Fibroblast of the aortic adventitia (primary cell): ENCODE results near the gene ZNF229. TPM values are rescaled to one million over a fixed set of nuclear protein-coding genes. Genes with fewer than 3 reads are reported as not detected.
"Not testable (repeated sequence)": the region's sequence is repeated elsewhere in the genome, so short reads cannot be mapped to it uniquely, and the experiment has no call there.

Source experiments
- DNase-seq: peaks from one replicate; pipeline ENCODE4 v3.0.0-alpha.2; 2010; ENCODE audit warnings: low read depth
- H3K4me3 ChIP-seq: 2 replicates; pipeline ENCODE4 v1.5.1; 2011; ENCODE audit warnings: low read depth, mild to moderate bottlenecking, control low read depth, low read length, moderate library complexity
- total RNA-seq: library from RNA; depleted of rRNA; stranded (reverse); fragments of >200 nt; gene quantifications from 2 replicates; pipeline ENCODE4 v1.2.3, GENCODE V29; 2012; ENCODE audit warnings: low replicate concordance
- TF ChIP-seq, protein P1 (sequence below): IDR thresholded peaks from 2 replicates; pipeline ENCODE4 v1.5.1; 2011; ENCODE audit warnings: mild to moderate bottlenecking, low read length, control low read depth, inconsistent platforms; ENCODE audit not compliant: insufficient read depth

The ZNF229 gene
- 13.6 and 23.4 TPM in 2 replicates for total RNA-seq

DNA sequence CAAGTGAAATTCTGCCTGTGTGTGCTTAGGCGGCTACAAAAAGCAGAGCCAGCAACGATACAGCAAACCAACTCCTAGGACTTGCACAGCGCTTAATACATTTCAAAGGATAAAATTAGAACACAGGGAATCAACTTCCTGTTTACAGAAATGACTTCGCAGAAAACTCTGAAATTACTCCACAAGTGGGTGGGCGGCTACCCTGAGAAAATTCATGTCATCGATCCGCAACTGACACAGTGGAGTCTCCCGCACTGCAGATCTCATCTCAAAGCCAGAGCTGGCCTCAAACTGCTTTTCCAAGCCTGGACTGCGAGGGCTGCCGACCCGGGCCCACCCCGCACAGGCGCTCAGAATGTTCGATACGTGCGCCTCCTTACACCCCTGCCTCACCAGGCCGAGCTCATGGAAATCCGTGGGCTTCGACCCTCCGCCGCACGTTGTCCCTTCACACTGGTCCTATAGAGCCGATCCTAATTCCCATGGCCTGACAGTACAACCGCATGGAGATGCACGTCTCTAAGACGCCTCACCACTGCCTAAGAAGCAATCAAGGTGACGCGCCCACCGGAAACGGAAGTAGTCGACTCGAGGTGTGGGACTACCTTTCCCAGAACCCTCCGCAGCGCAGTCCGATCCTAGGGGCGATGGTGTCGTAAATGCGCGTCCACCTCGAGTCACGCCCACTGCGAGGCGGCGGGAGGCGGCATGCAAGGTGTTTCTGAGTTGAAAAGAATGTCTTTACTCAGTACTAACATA, at the start of gene ZNF229:
TSS of gene ZNF229 (minus strand) at position 557 of the 759 bp plus-strand sequence. CDS start 5,625 bp downstream, outside the sequence.
- peak; percentile 93 for DNase-seq
- TF ChIP-seq, protein P1, sequence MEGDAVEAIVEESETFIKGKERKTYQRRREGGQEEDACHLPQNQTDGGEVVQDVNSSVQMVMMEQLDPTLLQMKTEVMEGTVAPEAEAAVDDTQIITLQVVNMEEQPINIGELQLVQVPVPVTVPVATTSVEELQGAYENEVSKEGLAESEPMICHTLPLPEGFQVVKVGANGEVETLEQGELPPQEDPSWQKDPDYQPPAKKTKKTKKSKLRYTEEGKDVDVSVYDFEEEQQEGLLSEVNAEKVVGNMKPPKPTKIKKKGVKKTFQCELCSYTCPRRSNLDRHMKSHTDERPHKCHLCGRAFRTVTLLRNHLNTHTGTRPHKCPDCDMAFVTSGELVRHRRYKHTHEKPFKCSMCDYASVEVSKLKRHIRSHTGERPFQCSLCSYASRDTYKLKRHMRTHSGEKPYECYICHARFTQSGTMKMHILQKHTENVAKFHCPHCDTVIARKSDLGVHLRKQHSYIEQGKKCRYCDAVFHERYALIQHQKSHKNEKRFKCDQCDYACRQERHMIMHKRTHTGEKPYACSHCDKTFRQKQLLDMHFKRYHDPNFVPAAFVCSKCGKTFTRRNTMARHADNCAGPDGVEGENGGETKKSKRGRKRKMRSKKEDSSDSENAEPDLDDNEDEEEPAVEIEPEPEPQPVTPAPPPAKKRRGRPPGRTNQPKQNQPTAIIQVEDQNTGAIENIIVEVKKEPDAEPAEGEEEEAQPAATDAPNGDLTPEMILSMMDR = no peak

DNA sequence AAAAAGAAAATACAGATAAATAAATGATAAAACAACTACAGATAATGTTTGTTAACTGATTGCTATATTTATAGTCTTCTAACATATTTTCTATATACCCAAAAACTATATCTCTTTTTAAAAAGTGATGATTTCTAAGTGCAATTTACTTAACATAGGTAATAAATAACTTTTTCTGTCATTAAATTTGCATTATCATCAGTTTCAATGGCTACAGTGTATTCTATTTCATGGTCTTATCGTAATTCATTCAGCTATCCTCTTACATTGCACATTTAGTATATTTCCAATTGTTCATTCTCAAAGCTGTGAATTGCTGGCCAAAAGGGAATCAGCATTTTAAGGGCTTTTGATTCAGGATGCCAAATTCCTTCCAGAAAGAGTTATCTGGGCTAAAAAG, 48.4 kb upstream of the ZNF229 start:
- H3K4me3 ChIP-seq = no peak overlapping the region
- TF ChIP-seq, protein P1 = no peak
- no peak for DNase-seq

More for the DNA sequence above, at the start of gene ZNF229:
- peak within 1 kb of the TSS; percentile 92 for H3K4me3 ChIP-seq

DNA sequence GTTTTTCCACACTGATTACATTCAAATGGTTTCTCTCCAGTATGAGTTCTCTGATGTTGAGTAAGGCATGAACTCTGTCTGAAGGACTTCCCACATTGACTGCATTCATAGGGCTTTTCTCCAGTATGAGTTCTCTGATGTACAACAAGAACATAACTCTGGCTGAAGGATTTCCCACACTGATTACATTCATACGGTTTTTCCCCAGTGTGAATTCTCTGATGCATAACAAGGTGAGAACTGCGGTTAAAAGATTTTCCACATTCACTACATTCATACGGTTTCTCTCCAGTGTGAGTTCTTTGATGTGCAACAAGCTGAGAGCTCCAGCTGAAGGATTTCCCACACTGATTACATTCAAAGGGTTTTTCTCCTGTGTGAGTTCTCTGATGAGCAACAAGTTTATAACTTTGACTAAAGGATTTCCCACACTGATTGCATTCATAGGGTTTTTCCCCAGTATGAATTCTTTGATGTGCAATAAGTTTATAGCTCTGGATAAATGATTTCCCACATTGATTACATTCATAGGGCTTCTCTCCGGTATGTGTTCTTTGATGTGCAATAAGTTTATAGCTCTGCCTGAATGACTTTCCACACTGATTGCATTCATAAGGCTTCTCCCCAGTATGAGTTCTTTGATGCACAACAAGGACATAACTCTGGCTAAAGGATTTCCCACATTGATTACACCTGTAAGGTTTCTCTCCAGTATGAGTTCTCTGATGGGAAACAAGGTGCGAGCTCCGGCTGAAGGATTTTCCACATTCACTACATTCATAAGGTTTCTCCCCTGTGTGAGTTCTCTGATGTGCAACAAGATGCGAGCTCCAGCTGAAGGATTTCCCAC, 28.5 kb upstream of the ZNF229 start:
- TF ChIP-seq, protein P1 = no peak
- peak; percentile 21 for DNase-seq
- H3K4me3 ChIP-seq = no peak overlapping the region

DNA sequence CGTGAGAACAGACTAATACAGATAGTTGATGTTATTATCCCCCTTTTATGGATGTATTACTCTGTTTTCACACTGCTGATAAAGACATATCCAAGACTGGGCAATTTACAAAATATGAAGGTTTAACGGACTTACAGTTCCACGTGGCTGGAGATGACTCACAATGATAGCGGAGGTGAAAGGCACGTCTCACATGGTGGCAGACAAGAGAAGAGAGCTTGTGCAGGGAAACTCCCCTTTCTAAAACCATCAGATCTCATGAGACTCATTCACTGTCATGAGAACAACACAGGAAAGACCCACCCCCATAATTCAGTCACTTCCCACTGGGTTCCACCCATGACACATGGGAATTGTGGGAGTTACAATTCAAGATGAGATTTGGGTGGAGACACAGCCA, 20.5 kb upstream of the ZNF229 start:
- DNase-seq, H3K4me3 ChIP-seq: not testable (repeated sequence)

DNA sequence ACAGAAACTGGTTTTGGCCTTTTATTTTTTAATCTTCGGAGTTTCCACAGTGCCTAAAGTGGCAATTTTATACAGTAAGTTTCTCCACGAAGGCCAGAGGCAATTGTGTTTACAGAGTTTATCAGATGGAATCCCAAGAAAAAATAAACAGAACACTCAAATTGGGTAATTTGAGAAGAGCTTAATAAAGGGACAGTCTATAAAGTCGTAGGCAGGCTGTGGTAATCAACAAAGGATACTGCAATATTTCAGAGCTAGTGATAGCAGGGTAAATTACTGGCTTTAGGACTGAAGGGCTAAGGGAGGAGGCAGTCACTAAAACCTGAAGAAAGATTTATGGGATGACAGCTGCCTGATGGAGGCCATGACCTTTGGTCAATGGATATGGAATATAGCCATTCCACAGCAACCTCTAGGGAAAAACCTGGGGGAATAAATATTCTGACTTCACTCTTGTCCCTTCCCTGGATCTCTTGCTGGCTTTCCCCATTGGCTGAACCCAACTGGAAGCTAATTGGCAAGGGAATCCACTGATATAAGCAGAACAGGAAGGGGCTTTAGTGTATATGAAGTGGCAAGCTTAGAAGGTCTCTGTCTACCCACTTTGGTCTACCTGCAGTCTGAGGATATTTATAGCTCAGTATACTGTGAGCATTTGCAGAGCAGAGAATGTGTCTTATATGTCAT, 14.5 kb upstream of the ZNF229 start:
- H3K4me3 ChIP-seq, DNase-seq: not testable (repeated sequence)

DNA sequence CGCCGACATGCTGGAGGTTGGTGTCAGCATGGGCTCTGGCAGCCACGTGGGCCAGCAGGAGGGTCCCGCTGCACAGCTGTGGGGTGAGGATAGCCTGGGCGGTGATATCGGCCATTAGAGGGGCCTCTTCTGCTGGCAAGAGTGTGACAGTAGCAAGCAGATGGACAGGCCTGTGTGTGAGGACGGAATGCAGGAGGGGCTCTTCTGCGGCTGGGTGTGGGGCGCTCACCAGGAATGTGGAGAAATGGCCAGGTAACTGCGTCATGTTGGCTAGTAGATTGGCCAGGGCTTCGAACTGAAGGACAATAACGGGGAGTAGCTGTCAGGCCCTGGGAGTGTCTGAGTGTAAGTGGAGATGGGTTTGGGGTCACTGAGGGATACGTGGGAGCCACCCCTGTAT, 7.7 kb upstream of the ZNF229 start:
- not testable (repeated sequence) for H3K4me3 ChIP-seq, DNase-seq

DNA sequence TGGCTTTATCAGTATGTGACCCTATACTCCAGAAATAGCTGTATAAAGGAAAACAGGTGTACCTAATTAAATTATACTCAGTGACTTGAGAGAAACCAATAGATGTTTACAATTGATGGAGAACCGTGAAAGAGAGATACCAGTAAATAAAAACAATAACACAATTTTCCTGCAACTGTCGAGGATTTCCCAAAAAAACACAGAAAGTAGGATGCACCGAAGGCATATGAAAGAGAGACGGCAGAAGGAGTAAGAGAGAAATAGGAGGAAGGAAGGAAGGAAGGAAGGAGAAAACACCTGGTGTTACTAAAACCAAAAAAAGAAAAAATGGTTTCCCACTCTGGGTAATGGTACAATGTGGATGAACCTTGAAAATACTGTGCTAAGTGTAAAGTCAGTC, 6.8 kb upstream of the ZNF229 start:
- H3K4me3 ChIP-seq = no peak overlapping the region
- no peak for DNase-seq
- TF ChIP-seq, protein P1 = no peak

DNA sequence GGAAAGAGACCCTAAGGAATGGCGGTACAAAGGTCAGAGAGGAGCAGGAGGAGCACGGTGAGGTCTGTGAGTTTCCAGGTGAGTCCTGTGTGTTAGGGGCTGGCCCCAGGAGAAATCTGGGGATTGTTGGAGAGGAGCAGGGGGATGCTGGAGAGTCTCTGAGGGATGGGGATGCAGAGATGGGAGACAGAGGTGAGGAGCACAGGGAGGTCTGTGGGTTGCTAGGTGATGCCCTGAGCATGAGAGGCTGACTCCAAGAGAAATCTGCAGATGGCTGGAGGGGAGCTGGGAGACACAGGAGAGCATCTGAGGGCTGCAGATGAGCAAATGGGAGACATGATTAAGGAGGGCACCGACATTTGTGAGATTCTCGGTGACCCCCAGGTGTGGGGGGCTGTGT, 4.1 kb upstream of the ZNF229 start:
- H3K4me3 ChIP-seq = no peak overlapping the region
- TF ChIP-seq, protein P1 = no peak
- DNase-seq = no peak
